Measurements from ENCODE around the gene ZNF407.

DNA sequence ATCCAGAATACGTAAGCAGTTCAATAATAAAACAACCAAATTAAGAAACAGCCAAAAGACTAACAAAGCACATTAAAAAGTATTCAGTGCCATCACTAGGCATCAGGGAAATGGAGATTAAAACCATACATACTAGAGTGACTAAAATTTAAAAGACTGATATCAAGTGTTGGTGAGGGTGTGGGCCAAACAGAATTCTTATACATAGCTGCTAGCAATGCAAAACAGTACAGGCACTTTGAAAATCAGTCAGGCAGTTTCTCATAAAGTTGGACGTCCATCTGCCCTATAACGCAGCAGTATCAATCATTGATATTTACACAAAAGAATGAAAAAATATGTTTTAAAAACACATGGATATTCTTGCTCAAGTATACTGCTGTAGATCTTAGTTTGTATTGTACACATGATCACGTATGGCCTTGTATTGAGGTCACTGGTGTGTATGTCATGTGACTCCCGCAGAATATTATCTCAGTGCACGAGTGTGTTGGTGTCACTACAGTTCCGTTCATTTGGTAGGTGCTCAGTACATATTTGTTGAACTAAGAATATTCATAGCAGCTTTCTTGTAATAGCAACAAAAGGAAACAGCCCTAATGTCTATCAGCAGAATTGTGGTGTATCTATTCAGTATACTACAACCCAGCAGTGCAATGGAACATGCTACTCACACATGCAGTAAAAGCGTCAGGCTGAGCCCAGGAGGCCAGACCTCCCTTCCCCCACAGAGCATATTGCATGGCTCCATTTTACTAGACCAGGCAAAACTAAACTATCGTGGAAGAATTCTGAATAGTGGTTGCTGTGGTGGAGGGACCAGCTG, 28.6 kb downstream of the ZNF407 start:
- TF ChIP-seq GATA3 (IDR thresholded peaks at IDR 0.05; ENCODE audit: low read depth, low read length) (no peak), GATA2 (IDR thresholded peaks at IDR 0.05; ENCODE audit: low read depth, low read length) (no peak)

Data from SH-SY5Y (cell line).